Activated CD4-positive, alpha-beta T cell treated with anti-CD3 and anti-CD28 coated beads for 4 hours (primary cell): ENCODE data around the gene OR2T6.
"Not testable (repeated sequence)": the region's sequence is repeated elsewhere in the genome, so short reads cannot be mapped to it uniquely, and the experiment has no call there.

ENCODE experiments used
- DNase-seq, 2 donors: peaks; one replicate each; pipeline ENCODE4 v3.0.0-alpha.2; 2020

OR2T6 gene

GRCh38 chr1:248433811-248434415 lies 58.4 kb downstream of the OR2T6 start:
- DNase-seq, result not testable (repeated sequence)

- not testable (repeated sequence) for DNase-seq
These were observed 59.4 kb downstream of the OR2T6 start for GRCh38 chr1:248434913-248435312.

- DNase-seq, result not testable (repeated sequence)
These were observed 60.8 kb downstream of the OR2T6 start for GRCh38 chr1:248436303-248436702.

GRCh38 chr1:248438668-248439067 lies 63.1 kb downstream of the OR2T6 start:
- not testable (repeated sequence) for DNase-seq

- DNase-seq, result not testable (repeated sequence)
These were observed 63.7 kb downstream of the OR2T6 start for GRCh38 chr1:248439283-248439682.
